ENCODE results near the gene FGF1.

Gene FGF1

GRCh38 chr5:142608081-142608480 lies 77.8 kb downstream of the FGF1 start:
- Mint-ChIP-seq H3K36me3 (ENCODE audit: low read depth) (no peaks in the 10 kb centered on the region), H3K4me1 (ENCODE audit: low read depth) (no peaks in the 10 kb centered on the region), H3K27me3 (peaks cover 25% of the 10 kb centered on the region), H3K27ac (no peak overlapping the region), H3K9me3 (no peaks in the 10 kb centered on the region), H3K4me3 (no peak overlapping the region)

DNA sequence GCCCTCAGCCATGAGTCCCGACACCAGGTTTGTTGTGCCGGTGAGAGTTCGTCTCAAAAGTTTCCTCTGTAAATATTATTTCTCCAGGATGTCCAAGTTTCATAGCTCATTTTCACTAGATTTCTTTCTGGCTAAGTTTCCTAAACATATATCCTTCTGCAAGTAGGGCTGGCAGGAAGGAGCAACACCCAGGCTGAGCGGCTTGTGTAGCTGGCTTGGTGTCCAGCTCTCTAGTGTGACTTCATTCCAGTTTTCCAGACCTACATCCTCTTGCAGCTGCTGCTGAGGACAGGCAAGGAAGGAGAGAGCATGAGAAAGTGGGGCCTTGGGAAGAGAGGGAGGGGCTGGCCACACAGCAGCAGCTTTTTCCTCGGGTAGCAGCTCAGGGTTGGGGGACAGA lies 80.3 kb downstream of the FGF1 start:
- Mint-ChIP-seq H3K4me1 (ENCODE audit: low read depth) (no peaks in the 10 kb centered on the region), H3K9me3 (no peaks in the 10 kb centered on the region), H3K36me3 (ENCODE audit: low read depth) (no peaks in the 10 kb centered on the region), H3K4me3 (no peak overlapping the region), H3K27me3 (peaks cover 29% of the 10 kb centered on the region), H3K27ac (no peak overlapping the region)

GRCh38 chr5:142602720-142603245 lies 83.1 kb downstream of the FGF1 start:
- no peak overlapping the region for H3K27ac Mint-ChIP-seq
- peaks cover 3% of the 10 kb centered on the region for H3K4me1 Mint-ChIP-seq (ENCODE audit: low read depth)
- H3K36me3 Mint-ChIP-seq (ENCODE audit: low read depth): no peaks in the 10 kb centered on the region
- peaks cover 25% of the 10 kb centered on the region for H3K27me3 Mint-ChIP-seq
- H3K4me3 Mint-ChIP-seq: no peak overlapping the region
- H3K9me3 Mint-ChIP-seq: no peaks in the 10 kb centered on the region

DNA sequence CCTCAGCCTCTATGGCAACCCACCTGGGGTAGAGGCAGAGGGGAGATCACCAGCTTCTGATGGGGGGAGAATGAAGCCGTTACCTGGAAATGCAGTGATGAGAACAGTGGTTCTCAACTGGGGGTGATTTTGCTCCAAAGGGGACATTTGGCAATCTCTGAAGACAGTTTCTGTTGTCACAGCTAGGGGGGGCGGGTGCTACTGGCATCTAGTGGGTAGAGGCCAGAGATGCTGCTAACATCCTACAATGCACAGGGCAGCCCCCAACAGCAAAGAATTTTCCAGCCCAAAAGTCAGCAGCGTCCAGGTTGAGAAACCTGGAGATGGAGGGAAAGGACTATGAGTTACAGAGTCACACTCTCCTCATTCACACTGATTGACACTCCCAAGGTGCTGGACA lies 84.5 kb downstream of the FGF1 start:
- Mint-ChIP-seq H3K27me3 (peaks cover 20% of the 10 kb centered on the region), H3K4me3 (no peak overlapping the region), H3K9me3 (no peaks in the 10 kb centered on the region), H3K4me1 (ENCODE audit: low read depth) (peaks cover 3% of the 10 kb centered on the region), H3K36me3 (ENCODE audit: low read depth) (no peaks in the 10 kb centered on the region), H3K27ac (no peak overlapping the region)

DNA sequence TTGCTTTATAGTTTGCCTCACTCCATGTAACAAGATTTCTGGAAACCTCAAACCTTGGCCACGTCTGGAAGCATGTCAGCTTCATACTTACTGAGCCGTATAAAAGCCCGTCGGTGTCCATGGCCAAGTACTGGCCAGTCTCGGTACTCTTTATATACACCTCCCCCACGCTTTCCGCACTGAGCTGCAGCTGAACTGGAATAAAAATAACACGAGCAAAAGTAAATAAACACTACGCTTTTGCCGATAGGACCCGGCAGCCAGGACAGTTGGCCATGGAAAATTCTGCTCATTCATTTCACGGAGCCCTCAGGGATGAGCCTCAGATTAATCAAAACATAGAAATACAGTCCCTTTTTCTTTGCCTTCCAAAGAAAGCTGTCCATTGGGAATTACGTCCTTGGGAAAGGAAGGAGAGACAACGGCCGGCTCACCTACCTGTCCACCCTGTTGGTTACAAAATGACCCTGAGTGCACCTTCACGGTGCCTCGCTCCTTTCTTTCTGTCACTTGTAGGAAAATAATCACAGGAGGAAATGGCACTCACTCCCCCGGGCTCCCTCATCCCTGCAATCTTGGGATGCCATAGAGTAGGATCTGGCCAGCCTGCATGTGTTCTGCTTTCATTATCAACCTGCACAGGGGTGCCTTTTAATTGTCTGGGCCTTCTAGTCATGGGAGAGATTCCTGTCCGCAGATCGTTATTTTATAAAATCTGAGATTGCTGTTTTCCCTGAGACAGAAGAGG lies 85.1 kb downstream of the FGF1 start:
- Mint-ChIP-seq H3K4me1 (ENCODE audit: low read depth) (peaks cover 3% of the 10 kb centered on the region), H3K36me3 (ENCODE audit: low read depth) (no peaks in the 10 kb centered on the region), H3K27me3 (peaks cover 20% of the 10 kb centered on the region), H3K4me3 (no peak overlapping the region), H3K27ac (no peak overlapping the region), H3K9me3 (no peaks in the 10 kb centered on the region)

GRCh38 chr5:142600092-142600491 lies 85.8 kb downstream of the FGF1 start:
- Mint-ChIP-seq H3K27ac (no peak overlapping the region), H3K9me3 (no peaks in the 10 kb centered on the region), H3K4me1 (ENCODE audit: low read depth) (peaks cover 3% of the 10 kb centered on the region), H3K36me3 (ENCODE audit: low read depth) (no peaks in the 10 kb centered on the region), H3K4me3 (no peak overlapping the region), H3K27me3 (peaks cover 23% of the 10 kb centered on the region)

DNA sequence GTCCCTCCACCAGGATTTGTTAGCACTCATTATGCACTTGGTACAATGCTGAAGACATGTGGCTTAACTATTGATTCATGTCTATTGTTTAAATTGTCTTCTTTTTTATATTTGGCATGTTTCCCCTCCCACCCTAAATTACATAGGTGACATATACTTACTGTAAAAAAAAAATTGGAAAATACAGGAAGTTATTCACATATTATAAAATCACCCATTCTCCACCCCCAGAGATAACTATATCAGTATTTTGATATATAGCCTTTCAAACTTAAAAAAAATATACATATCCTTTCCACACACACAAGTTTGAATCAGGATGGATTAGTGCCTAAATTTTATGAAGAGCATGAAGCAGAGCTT lies 87.6 kb downstream of the FGF1 start:
- Mint-ChIP-seq H3K4me1 (ENCODE audit: low read depth) (peaks cover 3% of the 10 kb centered on the region), H3K27me3 (peaks cover 18% of the 10 kb centered on the region), H3K4me3 (no peak overlapping the region), H3K27ac (no peak overlapping the region), H3K9me3 (no peaks in the 10 kb centered on the region), H3K36me3 (ENCODE audit: low read depth) (no peaks in the 10 kb centered on the region)

- H3K4me3 Mint-ChIP-seq: no peak overlapping the region
- H3K9me3 Mint-ChIP-seq: no peaks in the 10 kb centered on the region
- H3K36me3 Mint-ChIP-seq (ENCODE audit: low read depth): no peaks in the 10 kb centered on the region
- no peak overlapping the region for H3K27ac Mint-ChIP-seq
- H3K27me3 Mint-ChIP-seq: peaks cover 16% of the 10 kb centered on the region
- H3K4me1 Mint-ChIP-seq (ENCODE audit: low read depth): peaks cover 3% of the 10 kb centered on the region
Observed at GRCh38 chr5:142597546-142598337, 88.1 kb downstream of the FGF1 start.

GRCh38 chr5:142597025-142597424 lies 88.9 kb downstream of the FGF1 start:
- Mint-ChIP-seq H3K9me3 (no peaks in the 10 kb centered on the region), H3K27ac (no peak overlapping the region), H3K36me3 (ENCODE audit: low read depth) (no peaks in the 10 kb centered on the region), H3K4me3 (no peak overlapping the region), H3K27me3 (peaks cover 12% of the 10 kb centered on the region), H3K4me1 (ENCODE audit: low read depth) (peaks cover 3% of the 10 kb centered on the region)

- Mint-ChIP-seq H3K4me3 (no peak overlapping the region), H3K36me3 (ENCODE audit: low read depth) (no peaks in the 10 kb centered on the region), H3K9me3 (no peaks in the 10 kb centered on the region), H3K27ac (no peak overlapping the region), H3K27me3 (peaks cover 16% of the 10 kb centered on the region), H3K4me1 (ENCODE audit: low read depth) (no peaks in the 10 kb centered on the region)
Observed at GRCh38 chr5:142592365-142592764, 93.5 kb downstream of the FGF1 start.

- Mint-ChIP-seq H3K36me3 (ENCODE audit: low read depth) (no peaks in the 10 kb centered on the region), H3K27me3 (peaks cover 16% of the 10 kb centered on the region)
Observed at GRCh38 chr5:142590451-142591231, 95.2 kb downstream of the FGF1 start.

DNA sequence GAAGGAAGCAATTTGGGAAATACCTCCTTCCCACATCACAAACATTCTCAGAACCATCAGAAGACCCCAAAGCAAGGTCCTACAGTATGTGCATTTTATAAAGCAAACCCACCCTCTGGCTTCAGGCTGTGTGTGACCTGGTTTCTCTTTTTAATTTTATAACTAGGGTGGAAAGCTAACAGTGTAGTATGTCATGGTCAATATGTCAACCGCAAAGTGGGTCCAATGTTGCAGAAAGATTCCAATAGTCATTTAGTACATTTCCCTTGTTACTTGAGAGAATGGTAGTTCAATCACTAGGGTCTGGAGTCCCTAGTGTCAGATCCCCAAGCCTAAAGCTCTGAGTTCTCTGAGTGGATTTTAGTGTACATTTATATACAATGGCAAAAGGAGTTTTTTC lies 96.2 kb downstream of the FGF1 start:
- H3K36me3 Mint-ChIP-seq (ENCODE audit: low read depth): no peaks in the 10 kb centered on the region
- H3K9me3 Mint-ChIP-seq: no peaks in the 10 kb centered on the region
- H3K4me3 Mint-ChIP-seq: no peak overlapping the region
- no peaks in the 10 kb centered on the region for H3K4me1 Mint-ChIP-seq (ENCODE audit: low read depth)
- H3K27ac Mint-ChIP-seq: no peak overlapping the region
- peaks cover 13% of the 10 kb centered on the region for H3K27me3 Mint-ChIP-seq

More at GRCh38 chr5:142590451-142591231, 95.2 kb downstream of the FGF1 start:
- H3K4me3 Mint-ChIP-seq: no peak overlapping the region
- H3K4me1 Mint-ChIP-seq (ENCODE audit: low read depth): no peaks in the 10 kb centered on the region
- H3K9me3 Mint-ChIP-seq: no peaks in the 10 kb centered on the region
- H3K27ac Mint-ChIP-seq: no peak overlapping the region

GRCh38 chr5:142587354-142587965 lies 98.4 kb downstream of the FGF1 start:
- Mint-ChIP-seq H3K27me3 (peaks cover 13% of the 10 kb centered on the region), H3K4me1 (ENCODE audit: low read depth) (peaks cover 3% of the 10 kb centered on the region), H3K27ac (no peak overlapping the region), H3K4me3 (no peak overlapping the region), H3K9me3 (no peaks in the 10 kb centered on the region), H3K36me3 (ENCODE audit: low read depth) (no peaks in the 10 kb centered on the region)

DNA sequence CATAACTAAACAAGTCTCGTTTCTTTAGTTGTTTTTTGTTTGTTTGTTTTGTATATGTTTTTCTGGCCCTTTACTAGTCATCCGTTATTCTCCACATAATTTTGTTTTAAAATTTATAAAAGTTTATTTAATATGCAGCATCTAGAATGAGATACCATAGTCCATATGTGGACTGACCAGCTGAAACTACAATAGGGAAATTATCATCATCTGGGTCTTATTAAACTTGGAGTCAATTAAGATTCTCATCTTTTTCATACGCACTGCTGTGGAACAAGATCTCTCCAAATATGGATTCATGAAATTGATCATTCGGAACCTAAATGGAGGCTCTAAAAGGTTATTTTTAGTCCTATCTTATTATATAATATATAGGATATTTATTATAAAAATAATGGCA lies 99.3 kb downstream of the FGF1 start:
- Mint-ChIP-seq H3K4me1 (ENCODE audit: low read depth) (peaks cover 8% of the 10 kb centered on the region), H3K27me3 (peaks cover 13% of the 10 kb centered on the region), H3K36me3 (ENCODE audit: low read depth) (no peaks in the 10 kb centered on the region), H3K9me3 (no peaks in the 10 kb centered on the region), H3K4me3 (no peak overlapping the region), H3K27ac (no peak overlapping the region)
